GM19043 (cell line): ENCODE results near the gene NDUFB2.
"Not testable (repeated sequence)": the region's sequence is repeated elsewhere in the genome, so short reads cannot be mapped to it uniquely, and the experiment has no call there.

Source experiments
- ATAC-seq: cut with Tn5 transposase; IDR thresholded peaks from one replicate; pipeline ENCODE4 v1.9.1; 2021; ENCODE audit warnings: low read depth; ENCODE audit not compliant: unreplicated experiment

Gene NDUFB2

DNA sequence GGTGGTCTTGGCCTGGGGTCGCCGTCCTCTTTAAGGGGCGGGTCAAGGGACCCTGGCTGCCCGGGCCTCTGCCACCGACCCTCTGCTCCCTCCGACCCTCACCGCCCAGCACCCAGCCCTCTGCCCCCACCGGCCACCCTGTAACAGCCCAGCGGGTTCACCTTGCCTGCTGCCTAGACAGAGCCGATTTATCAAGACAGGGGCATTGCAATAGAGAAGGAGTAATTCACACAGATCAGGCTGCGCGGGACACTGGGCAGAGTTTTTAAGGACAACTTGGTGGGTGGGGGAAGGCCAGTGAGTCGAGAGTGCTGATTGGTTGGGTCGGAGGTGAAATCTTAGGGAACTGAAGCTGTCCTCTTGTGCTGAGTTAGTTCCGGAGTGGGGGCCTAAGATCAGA is 24.5 kb upstream of the NDUFB2 start:
- ATAC-seq = no peak

DNA sequence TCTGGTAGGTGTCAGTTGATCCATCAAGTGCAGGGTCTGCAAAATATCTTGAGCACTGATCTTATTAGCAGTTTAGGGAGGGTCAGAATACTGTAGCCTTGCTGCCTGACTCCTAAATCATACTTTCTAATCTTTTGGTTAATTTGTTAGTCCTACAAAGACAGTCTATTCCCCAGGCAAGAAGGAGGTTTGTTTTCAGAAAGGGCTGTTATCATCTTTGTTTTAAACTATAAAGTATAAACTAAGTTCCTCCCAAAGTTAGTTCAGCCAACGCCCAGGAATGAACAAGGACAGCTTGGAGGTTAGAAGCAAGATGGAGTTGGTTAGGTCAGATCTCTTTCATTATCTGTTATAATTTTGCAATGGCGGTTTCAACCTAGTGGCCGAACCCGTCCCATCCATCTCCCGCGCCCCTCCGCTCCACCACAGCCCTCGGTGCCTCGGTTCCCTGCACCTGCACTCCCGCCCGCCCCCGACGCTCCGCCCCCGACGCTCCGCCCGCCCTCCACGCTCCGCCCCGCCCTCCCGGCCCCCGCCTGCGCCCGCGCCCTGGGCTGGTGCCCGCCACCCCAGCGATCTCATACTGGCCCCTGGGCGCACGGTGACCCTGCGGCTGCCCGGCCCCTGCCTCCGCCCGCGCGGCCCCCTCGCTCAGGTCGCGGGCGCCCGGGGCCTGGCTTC is 24.0 kb upstream of the NDUFB2 start, which contains the start of gene ADCK2:
TSS of gene ADCK2 (plus strand) at position 564 of the 681 bp plus-strand sequence. CDS start 386 bp downstream, outside the sequence.
- peak; percentile 37 for ATAC-seq

DNA sequence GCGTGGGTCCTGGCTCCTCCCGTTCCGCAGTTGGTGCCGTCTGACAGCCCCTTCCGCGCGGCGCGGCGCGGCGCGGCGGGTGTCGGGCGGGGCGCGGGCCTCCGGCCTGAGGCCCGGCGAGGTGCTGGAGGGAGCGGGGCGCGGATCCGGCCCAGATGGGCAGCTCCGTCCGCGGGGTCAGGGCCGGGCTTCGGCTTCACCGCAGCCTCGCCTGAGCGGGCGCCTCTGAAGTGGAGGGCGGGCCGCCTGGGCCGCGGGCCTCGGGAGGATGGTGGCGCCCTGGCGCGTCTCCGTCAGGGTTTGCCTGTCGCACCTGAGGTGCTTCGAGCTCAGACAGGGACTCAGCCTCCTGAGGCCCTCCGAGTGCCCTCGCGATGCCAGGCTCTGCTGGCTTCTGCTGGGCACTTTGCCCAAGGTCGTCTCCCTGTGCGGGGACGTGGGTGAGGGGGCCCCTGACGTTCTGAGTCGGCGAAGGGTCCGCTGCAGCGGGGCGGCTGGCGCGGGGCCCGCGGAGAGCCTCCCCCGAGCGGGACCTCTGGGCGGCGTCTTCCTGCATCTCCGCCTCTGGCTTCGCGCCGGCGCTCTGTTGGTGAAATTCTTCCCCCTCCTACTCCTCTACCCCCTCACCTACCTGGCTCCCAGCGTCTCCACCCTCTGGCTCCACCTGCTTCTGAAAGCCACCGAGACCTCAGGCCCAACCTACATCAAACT is 23.3 kb upstream of the NDUFB2 start:
- ATAC-seq = peak; percentile 22

DNA sequence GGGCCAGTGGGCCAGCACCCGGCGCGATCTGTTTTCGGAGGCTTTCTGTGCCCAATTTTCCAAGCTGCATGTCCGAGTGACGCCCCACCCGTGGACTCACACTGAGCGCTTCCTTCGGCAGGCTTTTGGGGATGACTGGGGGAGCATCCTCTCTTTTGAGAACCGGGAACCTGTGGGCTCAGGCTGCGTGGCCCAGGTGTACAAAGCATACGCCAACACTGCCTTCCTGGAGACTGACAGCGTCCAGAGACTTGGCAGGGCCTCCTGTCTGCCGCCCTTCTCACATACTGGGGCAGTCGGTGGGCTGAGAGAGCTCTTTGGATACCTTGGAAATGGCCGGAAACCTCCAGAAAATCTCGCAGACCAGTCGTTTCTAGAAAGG is 22.7 kb upstream of the NDUFB2 start:
- no peak for ATAC-seq

DNA sequence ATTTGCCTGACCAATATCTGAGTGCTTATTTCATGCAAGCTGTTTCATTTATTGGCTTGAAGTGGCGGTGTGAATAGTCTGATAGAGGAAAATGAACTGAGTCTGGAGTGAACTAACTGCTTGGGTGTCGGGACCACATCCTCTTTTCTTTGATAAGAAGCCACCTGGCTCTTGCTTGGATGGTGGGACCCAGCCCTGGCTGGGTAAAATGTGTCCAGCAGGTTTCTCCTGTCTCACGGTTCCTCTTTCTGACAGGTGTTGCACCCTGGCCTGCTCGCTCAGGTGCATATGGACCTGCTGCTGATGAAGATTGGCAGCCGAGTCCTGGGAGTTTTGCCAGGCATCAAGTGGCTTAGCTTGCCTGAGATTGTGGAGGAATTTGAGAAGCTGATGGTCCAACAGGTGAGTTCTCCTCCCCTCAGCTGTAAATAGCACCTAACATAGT is 22.1 kb upstream of the NDUFB2 start:
- ATAC-seq = peak; percentile 40

DNA sequence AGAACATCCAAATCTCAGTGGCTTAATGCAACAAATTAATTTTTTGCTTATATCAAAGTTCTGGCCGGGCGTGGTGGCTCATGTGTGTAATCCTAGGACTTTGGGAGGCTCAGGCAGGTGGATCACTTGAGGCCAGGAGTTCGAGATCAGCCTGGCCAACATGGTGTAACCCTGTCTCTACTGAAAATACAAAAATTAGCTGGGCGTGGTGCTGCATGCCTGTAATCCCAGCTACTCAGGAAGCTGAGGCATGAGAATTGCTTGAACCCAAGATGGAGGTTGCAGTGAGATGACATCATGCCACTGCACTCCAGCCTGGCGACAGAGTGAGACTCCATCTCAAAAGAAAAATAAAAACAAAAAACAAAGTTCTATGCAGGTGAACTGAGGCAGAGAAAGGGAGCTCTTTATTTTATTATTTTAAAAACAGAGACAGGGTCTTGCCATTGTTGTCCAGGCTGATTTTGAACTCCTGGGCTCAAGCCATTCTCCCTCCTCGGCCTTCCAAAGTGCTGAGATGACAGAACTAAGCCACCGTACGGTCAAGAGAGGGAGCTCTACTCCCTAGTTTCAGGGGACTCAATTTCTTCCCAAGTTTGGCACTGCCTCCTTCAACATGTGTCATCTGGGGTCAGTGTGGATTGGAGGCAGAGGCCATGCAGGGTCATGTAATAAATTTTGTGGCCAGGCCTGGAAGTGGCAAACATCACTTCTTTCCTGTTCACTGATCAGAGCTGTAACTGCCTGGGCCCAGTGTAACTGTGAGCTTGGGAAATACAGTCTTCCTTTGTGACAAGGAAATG is 21.4 kb upstream of the NDUFB2 start:
- ATAC-seq = no peak

DNA sequence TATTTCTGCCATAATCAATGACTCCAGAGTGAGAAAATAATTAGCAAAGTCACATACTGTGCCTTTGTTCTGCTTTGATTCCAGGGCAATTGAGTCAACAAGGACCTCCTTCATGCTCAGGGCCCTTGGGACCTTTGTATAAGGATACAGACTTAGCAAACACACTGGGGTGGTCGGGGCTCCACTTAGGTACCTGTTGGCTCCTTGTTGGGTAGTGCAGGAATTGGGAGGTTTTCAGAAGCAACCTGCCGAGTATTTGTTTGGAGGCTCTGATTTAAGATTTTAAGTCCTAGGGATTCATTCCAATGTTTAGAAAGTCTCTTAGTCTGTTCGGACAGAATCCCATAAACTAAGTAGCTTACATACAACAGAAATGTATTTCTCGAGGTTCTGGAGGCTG is 20.8 kb upstream of the NDUFB2 start:
- no peak for ATAC-seq

DNA sequence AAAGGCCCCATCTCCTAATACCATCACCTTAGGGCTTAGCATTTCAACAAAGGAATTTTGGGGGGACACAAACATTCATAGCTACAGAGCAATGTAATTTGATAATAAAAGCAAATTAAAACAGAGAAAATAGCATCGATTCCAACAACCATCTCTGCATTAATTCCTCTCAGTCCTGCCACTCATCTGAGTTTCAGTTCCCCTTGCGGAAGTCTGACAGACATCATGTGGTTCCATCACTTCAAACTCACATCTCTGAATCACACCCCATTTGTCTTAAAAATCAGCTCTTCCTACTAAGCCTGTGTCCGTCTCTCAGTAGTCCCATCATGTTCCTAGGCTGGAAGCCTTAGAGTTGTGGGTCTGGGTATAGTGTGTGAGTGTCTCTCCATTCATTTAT is 20.2 kb upstream of the NDUFB2 start:
- ATAC-seq = peak; percentile 54

DNA sequence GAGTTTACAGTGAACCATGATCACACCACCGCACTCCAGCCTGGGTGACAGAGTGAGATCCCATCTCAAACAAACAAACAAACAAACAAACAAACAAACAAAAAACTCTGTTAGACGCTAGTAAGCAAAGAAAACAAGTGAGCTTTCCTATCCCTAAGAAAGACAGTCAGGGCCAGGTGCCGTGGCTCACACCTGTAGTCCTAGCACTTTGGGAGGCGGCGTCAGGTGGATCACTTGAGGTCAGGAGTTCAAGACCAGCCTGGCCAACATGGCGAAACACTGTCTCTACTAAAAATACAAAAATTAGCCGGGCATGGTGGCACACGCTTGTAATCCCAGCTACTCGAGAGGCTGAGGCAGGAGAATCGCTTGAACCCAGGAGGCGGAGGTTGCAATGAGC is 19.6 kb upstream of the NDUFB2 start:
- not testable (repeated sequence) for ATAC-seq

DNA sequence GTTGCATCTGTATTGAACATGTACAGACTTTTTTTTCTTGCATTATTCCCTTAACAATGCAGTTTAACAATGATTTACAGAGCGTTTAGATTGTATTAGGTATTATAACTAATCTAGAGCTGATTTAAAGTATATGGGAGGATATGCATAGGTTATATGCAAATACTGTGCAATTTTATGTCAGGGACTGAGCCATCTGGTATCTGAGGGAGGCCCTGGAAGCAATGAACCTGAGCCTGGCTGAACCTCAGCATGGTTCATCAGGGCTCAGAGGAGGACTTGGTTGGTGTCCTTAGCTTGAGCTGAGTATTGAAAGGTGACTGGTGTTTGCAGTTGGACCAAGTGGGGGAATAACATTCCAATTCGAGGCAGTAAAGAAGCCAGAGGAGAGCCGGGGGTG is 19.0 kb upstream of the NDUFB2 start:
- ATAC-seq = no peak

DNA sequence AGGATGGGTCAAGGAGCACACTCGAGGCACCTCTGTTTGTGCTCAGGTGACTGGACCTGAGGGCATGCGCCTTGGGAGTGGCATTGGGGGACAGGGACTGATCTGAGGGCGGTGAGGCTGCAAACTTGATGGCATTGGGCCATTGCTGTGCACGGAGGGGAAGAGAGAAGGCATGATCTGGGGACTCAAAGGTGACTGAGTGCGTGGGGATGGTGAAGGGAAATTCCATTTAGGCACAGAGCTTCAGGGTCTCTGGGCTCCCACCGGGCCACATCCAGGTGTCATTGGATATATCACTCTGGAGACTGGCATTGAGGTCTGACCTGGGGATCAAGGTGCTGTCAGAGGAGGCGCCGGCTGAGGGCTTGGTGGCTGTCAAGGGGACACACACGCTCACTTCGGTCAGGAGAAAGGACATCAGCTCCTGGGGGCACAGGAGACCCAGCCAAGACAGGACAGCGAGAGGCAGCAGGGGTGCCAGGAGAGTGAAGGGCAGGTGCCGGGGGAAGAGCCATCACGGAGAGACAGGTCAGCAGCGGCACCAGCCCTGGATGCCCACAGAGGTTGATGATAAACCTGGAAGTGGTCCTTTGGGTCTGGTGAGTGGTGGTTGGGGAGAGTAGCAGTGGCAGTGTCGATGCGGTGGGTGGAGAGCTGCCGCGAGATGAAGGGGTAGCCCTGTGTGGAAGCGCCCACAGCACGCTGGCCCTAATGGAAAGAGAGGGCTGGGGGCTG is 18.3 kb upstream of the NDUFB2 start:
- ATAC-seq = no peak

DNA sequence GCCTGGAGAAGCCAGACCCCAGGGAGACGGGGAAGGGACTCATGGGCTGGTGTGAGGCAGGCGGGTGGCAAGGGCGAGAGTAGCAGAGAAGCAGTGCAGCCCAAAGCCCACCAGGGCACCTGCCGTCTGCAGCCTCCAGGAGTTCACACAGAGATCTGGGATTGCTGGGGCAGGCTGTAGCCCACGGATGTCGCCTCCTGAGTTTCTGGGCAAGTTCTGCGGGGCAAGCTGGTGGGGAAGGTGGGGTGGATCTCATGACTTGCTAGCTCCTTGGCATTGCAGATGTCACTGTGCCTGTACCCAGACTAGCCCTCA is 17.7 kb upstream of the NDUFB2 start:
- ATAC-seq = no peak

DNA sequence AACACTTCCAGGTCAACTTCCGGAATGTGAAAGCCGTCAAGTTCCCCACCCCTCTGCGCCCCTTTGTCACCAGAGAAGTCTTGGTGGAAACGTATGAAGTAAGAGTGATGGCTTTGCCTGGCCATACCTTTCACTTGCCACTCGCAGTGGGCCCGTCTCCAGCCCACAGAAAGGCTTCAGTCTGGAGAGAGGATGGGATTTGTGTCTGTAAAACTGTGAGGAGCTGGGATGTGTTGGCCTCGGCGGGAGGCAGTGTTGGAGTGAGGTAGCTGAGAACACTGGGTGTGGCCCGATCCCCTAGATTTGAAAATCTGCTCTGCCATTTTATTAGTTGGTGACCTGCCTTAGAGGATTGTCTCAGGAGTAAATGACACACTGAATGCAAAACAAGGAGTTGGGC is 17.3 kb upstream of the NDUFB2 start:
- ATAC-seq = no peak

DNA sequence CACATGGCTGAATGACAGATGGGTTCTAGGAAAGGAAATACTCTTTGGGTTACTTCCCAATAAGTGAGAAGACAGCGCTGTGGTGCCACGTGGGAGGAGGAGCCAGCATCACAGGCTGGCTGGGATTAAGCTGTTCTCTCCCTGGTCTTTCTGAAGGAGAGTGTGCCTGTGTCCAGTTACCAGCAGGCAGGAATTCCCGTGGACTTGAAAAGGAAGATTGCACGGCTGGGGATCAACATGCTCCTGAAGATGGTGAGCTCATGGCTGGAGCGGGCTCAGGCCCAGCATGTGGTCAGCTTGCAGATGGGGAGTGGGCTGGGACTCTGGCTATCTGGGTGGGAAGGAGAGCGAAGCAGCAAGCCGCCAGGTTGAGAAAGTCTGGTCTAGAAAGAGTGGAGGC is 15.6 kb upstream of the NDUFB2 start:
- no peak for ATAC-seq

DNA sequence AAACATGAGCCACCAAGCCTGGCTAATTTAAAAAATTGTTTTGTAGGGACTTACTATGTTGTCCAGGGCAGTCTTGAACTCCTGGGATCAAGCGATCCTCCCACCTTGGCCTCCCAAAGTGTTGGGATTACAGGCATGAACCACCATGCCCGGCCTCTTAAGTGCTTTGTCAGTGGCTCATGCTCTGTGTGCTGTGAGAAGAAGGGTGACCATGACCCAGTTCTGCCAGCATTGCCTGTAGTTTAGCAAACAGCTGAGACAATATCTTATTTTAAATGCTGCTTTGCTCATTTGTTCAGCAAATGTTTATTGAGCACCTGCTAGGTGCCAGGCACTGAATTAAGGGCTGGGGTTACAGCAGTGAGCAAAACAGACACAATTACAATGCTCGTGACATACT is 14.7 kb upstream of the NDUFB2 start:
- ATAC-seq = no peak

DNA sequence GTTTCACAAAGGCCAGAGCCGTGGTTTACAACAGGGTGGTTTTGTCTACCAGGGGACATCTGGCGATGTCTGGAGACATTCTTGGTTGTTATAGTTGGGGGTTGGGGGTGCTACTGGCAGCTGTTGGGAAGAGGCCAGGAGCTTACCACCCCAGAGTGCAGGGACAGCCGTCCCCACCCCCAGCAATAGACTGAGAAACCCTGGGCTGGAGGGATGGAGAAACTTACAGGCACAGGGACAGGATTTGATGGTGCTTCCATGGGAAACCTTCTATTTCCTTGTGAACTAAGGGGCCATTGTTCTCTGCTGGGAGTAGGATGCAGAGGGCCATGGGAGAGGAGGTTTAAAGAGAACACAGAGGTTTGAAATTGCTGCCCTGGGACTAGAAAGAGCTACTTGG is 12.9 kb upstream of the NDUFB2 start:
- ATAC-seq = no peak

DNA sequence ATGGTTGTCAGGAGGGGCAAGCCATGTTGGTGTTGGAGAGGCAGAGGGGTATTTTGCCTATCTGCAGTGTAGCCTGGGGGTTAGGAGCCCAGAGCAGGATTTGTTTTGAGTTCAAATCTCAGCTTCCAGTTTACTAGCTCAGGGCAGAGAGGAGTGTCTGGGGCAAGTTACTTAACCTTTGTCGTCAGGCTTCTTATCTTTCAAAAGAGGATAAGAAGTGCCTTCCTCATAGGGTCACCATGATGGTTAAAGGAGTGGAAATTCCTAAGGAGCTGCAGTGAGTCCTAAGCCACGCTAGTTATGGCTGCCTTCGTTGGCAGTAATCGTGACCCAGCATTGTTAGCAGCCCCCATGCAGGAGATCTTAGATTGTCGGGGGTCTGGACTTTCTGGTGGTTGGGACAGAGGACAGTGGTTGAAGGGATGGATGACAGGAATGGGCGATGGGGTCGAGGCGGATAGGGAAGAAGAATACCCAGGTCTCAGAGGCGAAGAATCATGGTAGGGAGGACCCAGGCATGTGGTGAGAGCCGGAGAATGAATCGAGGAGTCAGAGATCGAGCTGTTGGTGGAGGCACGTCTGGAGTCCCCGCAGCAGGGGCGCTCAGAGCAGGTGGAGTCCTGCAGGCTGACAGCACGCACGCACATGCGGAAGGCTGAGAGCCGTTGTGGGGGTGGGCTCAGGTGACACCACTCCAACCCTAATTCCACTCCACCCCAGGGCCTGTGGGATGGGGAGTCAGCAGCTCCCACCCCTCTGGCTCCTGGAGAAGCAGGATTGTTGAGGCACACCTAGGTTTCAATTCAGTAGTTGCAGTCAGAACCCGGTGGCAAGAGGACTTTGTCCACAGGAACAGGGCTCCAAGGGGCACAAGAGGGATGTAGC is 12.2 kb upstream of the NDUFB2 start:
- no peak for ATAC-seq

DNA sequence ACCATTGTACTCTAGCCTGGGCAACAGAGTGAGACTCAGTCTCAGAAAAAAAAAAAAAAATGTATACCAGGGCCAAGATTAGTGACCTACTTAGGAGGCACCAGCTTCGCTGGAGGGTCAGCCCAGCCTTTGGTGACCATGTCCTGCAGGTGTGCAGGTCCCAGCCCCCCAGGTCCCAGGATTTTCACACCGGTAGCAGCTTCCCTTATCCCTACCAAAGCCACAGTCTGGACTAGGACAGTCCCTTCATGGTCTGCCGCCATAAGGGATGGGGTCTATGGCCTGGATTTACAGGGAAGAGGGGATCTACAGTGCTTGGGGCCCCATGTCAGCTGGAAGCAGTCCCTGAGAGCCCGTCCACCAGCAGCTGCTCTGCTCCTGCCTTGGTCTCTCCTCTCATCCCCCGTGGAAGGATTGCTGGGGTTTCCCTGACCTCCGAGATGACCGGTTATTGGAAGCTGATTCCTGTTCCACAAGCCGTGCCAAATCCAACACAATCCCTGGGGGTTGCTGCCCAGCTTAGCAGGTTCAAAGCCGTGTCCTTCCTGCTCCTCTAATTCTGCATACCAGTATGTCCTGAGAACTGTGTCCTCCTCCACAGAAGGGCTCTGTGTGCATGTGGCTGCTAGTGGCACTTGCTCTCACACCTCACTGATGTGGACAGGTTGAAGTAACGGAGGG is 11.0 kb upstream of the NDUFB2 start:
- no peak for ATAC-seq

DNA sequence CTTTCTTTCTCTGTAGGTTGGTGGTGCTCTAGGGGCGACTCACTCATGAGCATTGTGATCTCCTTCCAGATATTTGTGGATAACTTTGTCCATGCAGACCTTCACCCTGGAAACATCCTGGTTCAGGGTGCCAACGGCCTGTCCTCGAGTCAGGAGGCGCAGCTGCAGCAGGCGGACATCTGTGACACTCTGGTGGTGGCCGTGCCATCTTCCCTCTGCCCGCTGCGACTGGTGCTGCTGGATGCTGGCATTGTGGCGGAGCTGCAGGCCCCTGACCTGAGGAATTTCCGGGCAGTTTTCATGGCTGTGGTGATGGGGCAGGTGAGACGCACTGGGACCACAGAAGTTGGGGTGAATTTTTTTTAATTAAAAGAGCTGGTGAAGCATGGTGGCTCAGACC is 9.6 kb upstream of the NDUFB2 start:
- ATAC-seq = no peak
